Sigmoid colon (tissue), 7 donors: ENCODE measurements around the gene TSC2. TPM values are rescaled to one million over a fixed set of nuclear protein-coding genes. Genes with fewer than 3 reads are reported as not detected.

Source experiments
- DNase-seq: peaks from one replicate; pipeline ENCODE4 v3.0.0-alpha.2; 2019
- H3K27ac ChIP-seq, 4 donors: fragments of 200-600 bp; sonication (generic); one replicate each; pipeline ENCODE4 v1.5.1; 2016 to 2019; ENCODE audit warnings: mild to moderate bottlenecking in 1 of 4
- H3K27me3 ChIP-seq, 3 donors: fragments of 200-600 bp; sonication (generic); one replicate each; pipeline ENCODE4 v1.5.1; 2019; ENCODE audit warnings: mild to moderate bottlenecking in 1 of 3
- H3K36me3 ChIP-seq, 4 donors: fragments of 200-600 bp; sonication (generic); one replicate each; pipeline ENCODE4 v1.5.1; 2016 to 2019
- H3K4me1 ChIP-seq, 4 donors: fragments of 200-600 bp; sonication (generic); one replicate each; pipeline ENCODE4 v1.5.1; 2017 to 2019
- H3K4me3 ChIP-seq, 4 donors: fragments of 200-600 bp; sonication (generic); one replicate each; pipeline ENCODE4 v1.5.1; 2017 to 2019; ENCODE audit warnings: mild to moderate bottlenecking in 2 of 4, moderate library complexity in 1 of 4
- H3K9me3 ChIP-seq, 4 donors: fragments of 200-600 bp in 3 of 4; sonication (generic) in 3 of 4; one replicate each; pipeline versions ENCODE4 v1.5.1 to v1.6.1; 2013 to 2019
- EP300 ChIP-seq, 4 donors: sonication (generic); formaldehyde crosslinking; IDR thresholded peaks; one replicate each; pipeline ENCODE4 v1.6.1; 2017; ENCODE audit warnings: antibody characterized with exemption in 4 of 4
- POLR2A ChIP-seq, 2 donors: fragments of 450-650 bp; IDR thresholded peaks; one replicate each; pipeline ENCODE4 v1.6.1; 2016; ENCODE audit warnings: antibody characterized with exemption in 2 of 2, mild to moderate bottlenecking in 2 of 2, moderate library complexity in 2 of 2
- POLR2AphosphoS5 ChIP-seq, 4 donors: sonication (generic); formaldehyde crosslinking; IDR thresholded peaks; one replicate each; pipeline ENCODE4 v1.6.1; 2017; ENCODE audit warnings: antibody characterized with exemption in 4 of 4
- WGBS, 2 donors: extraction: QIAGEN DNeasy Blood & Tissue Kit; methylation state at CpG; one replicate each; pipeline ENCODE4 v1.1.7; 2013; 5-methylcytosine and 5-hydroxymethylcytosine counted together
- intact Hi-C: fragments of 100-400 bp; cut with DNase I; formaldehyde crosslinking; loops from one replicate; pipeline ENCODE4 v1.15.1; 2023
- polyA plus RNA-seq, 3 donors: library from polyadenylated mRNA; stranded (reverse); fragments of 200-250 nt; gene quantifications; one replicate each; pipeline ENCODE4 v1.2.3, GENCODE V29; 2013
- total RNA-seq, 4 donors: library from RNA; depleted of rRNA; stranded (reverse); fragments of >200 nt; gene quantifications; one replicate each; pipeline ENCODE4 v1.1.0, GENCODE V29; 2016
- TF ChIP-seq, protein P1 (sequence below), 4 experiments: fragments of 450-650 bp in 3 of 4; fragments of 200-600 bp in 1 of 4; IDR thresholded peaks; one replicate each; pipeline ENCODE4 v1.5.1; 2016 to 2019; ENCODE audit warnings: antibody characterized with exemption in 4 of 4, mild to moderate bottlenecking in 3 of 4, moderate library complexity in 2 of 4
- donor health status: healthy with polysubstance abuse.
- donor health status: Bipolar disorder and iron deficiency.
- donor health status: healthy.

TSC2 gene
- total and polyA plus RNA-seq, 7 donors = 16.9 to 80.9 (median 34.6) TPM

DNA sequence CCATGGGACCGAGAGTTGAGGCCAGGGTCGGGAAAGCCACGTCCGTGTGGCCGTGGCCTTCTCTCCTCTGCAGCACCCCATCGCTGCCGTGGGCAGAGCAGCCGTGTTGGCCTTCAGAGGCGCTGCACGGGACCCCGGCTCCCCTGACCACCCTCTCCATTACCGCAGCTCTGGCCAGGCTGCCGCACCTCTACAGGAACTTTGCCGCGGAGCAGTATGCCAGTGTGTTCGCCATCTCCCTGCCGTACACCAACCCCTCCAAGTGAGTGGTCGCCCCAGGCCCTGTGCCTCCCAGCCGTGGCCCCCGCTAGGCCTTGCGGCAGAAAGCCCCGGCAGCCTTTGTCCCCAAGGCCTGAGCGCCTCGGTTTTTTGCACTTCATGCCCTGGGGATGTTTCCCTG, 27.8 kb downstream of the TSC2 start:
- peaks cover 0 to 4% (median 0%) of the 10 kb centered on the region in 4 donors for H3K4me1 ChIP-seq
- H3K27me3 ChIP-seq = no peaks in the 10 kb centered on the region
- H3K36me3 ChIP-seq = peaks cover 47 to 96% (median 60%) of the 10 kb centered on the region in 4 donors
- TF ChIP-seq EP300 (IDR thresholded peaks at IDR 0.05) (no peak), POLR2A (IDR thresholded peaks at IDR 0.05) (no peak), POLR2AphosphoS5 (IDR thresholded peaks at IDR 0.05) (no peak)
- TF ChIP-seq, protein P1, sequence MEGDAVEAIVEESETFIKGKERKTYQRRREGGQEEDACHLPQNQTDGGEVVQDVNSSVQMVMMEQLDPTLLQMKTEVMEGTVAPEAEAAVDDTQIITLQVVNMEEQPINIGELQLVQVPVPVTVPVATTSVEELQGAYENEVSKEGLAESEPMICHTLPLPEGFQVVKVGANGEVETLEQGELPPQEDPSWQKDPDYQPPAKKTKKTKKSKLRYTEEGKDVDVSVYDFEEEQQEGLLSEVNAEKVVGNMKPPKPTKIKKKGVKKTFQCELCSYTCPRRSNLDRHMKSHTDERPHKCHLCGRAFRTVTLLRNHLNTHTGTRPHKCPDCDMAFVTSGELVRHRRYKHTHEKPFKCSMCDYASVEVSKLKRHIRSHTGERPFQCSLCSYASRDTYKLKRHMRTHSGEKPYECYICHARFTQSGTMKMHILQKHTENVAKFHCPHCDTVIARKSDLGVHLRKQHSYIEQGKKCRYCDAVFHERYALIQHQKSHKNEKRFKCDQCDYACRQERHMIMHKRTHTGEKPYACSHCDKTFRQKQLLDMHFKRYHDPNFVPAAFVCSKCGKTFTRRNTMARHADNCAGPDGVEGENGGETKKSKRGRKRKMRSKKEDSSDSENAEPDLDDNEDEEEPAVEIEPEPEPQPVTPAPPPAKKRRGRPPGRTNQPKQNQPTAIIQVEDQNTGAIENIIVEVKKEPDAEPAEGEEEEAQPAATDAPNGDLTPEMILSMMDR (IDR thresholded peaks at IDR 0.05) = no peak
- DNase-seq = no peak
- intact Hi-C loops = no loop called here
- no peak overlapping the region for H3K4me3 ChIP-seq
- no peaks in the 10 kb centered on the region for H3K9me3 ChIP-seq
- 95 to 96% methylated on average over 24 of the region's 24 CpGs for WGBS, 2 donors
- H3K27ac ChIP-seq = no peak overlapping the region

DNA sequence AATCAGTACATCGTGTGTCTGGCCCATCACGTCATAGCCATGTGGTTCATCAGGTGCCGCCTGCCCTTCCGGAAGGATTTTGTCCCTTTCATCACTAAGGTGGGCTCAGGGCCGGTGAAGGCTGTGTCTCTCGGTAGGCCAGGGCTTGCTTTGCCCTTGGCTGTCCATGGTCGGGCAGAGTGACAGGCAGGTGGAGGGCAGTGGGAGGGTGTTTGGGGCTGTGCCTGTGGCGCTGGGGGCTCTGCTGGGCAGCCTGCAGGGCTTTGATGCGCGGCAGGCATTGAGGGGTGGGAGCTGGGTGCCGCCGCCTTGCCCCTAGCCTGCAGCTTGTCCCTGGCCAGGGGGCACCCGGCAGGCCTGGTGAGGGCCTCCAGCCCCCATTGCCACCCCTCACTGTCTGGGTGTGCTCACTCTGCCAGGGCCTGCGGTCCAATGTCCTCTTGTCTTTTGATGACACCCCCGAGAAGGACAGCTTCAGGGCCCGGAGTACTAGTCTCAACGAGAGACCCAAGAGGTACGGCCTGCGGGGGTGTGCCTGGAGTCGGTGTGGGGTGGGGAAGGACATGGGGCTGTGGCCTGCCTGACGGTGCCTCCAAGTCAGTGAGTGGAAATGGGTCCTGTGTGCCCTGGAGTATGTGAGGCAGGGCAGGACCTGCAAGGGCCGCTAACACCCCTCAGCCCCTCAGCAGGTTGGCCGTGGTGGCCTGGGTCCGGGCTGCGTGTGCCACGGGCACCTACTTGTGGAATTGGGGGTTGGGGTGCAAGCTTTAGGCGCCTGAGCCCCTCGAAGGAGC, 28.5 kb downstream of the TSC2 start:
- Histone ChIP-seq H3K36me3 (peaks cover 45 to 93% (median 61%) of the 10 kb centered on the region in 4 donors), H3K4me3 (no peak overlapping the region), H3K27me3 (no peaks in the 10 kb centered on the region), H3K4me1 (peaks cover 0 to 4% (median 0%) of the 10 kb centered on the region in 4 donors), H3K9me3 (no peaks in the 10 kb centered on the region), H3K27ac (no peak overlapping the region)
- 94 to 95% methylated on average over 28 of the region's 28 CpGs for WGBS, 2 donors
- TF ChIP-seq POLR2AphosphoS5 (IDR thresholded peaks at IDR 0.05) = no peak
- no peak for TF ChIP-seq POLR2A (IDR thresholded peaks at IDR 0.05)
- TF ChIP-seq, protein P1 (IDR thresholded peaks at IDR 0.05) = no peak
- TF ChIP-seq EP300 (IDR thresholded peaks at IDR 0.05) = no peak
- DNase-seq = no peak
- intact Hi-C loops = no loop called here

DNA sequence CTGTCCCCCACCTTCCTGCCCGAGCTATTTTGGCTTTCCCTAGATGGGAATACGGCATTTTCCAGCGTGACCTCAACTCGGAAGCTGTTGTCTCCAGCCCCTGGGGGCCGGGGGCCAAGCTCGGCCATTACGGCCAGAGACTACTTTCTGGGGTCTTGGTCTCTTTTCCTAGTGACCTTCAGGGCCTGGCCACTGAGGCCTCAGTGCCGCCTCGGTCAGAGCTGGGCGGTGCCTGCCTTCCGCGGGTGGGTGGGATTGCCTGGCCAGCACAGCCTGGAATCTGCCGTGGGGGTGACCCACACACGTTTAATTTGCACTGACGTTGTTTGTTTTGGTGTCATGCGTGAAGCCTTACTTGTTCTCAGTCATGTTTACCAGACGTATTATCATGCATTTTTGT, 29.2 kb downstream of the TSC2 start:
- intact Hi-C loops = no loop called here
- peaks cover 0 to 10% (median 2%) of the 10 kb centered on the region in 4 donors for H3K4me1 ChIP-seq
- H3K27me3 ChIP-seq = no peaks in the 10 kb centered on the region
- TF ChIP-seq POLR2A (IDR thresholded peaks at IDR 0.05) = no peak
- TF ChIP-seq, protein P1 (IDR thresholded peaks at IDR 0.05) = no peak
- TF ChIP-seq POLR2AphosphoS5 (IDR thresholded peaks at IDR 0.05) = no peak
- no peak for TF ChIP-seq EP300 (IDR thresholded peaks at IDR 0.05)
- H3K4me3 ChIP-seq = no peak overlapping the region
- no peak for DNase-seq
- H3K36me3 ChIP-seq = peaks cover 45 to 93% (median 64%) of the 10 kb centered on the region in 4 donors
- no peak overlapping the region for H3K27ac ChIP-seq
- no peaks in the 10 kb centered on the region for H3K9me3 ChIP-seq
- 94% methylated on average over 17 of the region's 17 CpGs for WGBS, 2 donors

DNA sequence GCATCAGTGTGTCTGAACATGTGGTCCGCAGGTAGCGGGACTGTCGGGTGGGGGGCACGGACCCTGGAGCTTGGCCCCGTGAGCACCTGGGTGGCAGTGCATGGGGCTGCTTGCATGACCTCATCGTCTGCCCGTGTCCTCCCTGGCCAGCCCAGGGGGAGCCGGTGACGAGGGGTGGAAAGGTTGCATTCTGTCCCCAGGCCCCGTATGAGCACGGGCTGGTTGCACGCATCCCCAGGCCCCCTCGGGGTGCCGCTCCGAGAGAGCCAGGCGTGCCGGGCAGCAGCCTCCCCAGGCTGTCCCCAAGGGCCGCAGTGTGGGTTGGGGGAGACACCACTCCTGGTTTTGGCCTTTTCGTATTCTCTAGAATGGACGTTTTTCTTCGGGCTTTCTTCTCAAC, 29.9 kb downstream of the TSC2 start:
- 96% methylated on average over 21 of the region's 21 CpGs for WGBS, 2 donors
- no peak for DNase-seq
- Histone ChIP-seq H3K4me1 (peaks cover 0 to 17% (median 9%) of the 10 kb centered on the region in 4 donors), H3K36me3 (peaks cover 41 to 93% (median 62%) of the 10 kb centered on the region in 4 donors), H3K27ac (no peak overlapping the region), H3K4me3 (no peak overlapping the region), H3K9me3 (no peaks in the 10 kb centered on the region), H3K27me3 (no peaks in the 10 kb centered on the region)
- intact Hi-C loops = no loop called here
- TF ChIP-seq POLR2A (IDR thresholded peaks at IDR 0.05) (no peak), POLR2AphosphoS5 (IDR thresholded peaks at IDR 0.05) (no peak), EP300 (IDR thresholded peaks at IDR 0.05) (no peak)
- TF ChIP-seq, protein P1 (IDR thresholded peaks at IDR 0.05) = no peak
